NCI-H524 (cell line): ENCODE measurements around the gene GTPBP3.

Experiments
- DNase-seq, 2 experiments: peaks; one replicate each; lab custom pipeline; 2025; lab: John Stamatoyannopoulos, UW

GTPBP3 gene

GRCh38 chr19:17385878-17386611 lies 48.7 kb downstream of the GTPBP3 start:
- DNase-seq: peak; percentile 42 to 64

GRCh38 chr19:17389288-17389687 lies 51.9 kb downstream of the GTPBP3 start:
- no peak for DNase-seq

- DNase-seq: peak in 1 of 2 experiments; percentile 46
Observed at GRCh38 chr19:17389957-17390664, 52.8 kb downstream of the GTPBP3 start.

- DNase-seq: peak; percentile 93 to 97
Observed at GRCh38 chr19:17390665-17391370, 53.5 kb downstream of the GTPBP3 start.

GRCh38 chr19:17391371-17392151 lies 54.2 kb downstream of the GTPBP3 start:
- DNase-seq: peak in 1 of 2 experiments; percentile 22
